Natural killer cell (primary cell): Measurements from ENCODE around the gene TIMM44. TPM values are rescaled to one million over a fixed set of nuclear protein-coding genes. Genes with fewer than 3 reads are reported as not detected.
A peak's percentile ranks its signal among the peaks of the same experiment; 100 is the strongest.

Source experiments
- ATAC-seq, 3 donors: fragments of 150-1000 bp in 2 of 3; fragments of 200-7000 bp in 1 of 3; cut with Tn5 transposase; 1 replicate in 1 of 3; 2 replicates in 2 of 3; pipeline ENCODE4 v1.10.0; 2021; ENCODE audit warnings: mild to moderate bottlenecking in 2 of 3, moderate library complexity in 2 of 3
- DNase-seq, 2 donors: peaks; one replicate each; pipeline versions ENCODE4 v3.0.0 to v3.0.0-alpha.2; 2013 to 2021; ENCODE audit warnings: mixed read lengths in 1 of 2
- H3K27ac ChIP-seq: one replicate; pipeline ENCODE4 v1.5.1; 2013; ENCODE audit warnings: mild to moderate bottlenecking, low read length
- H3K27me3 ChIP-seq: one replicate; pipeline ENCODE4 v1.6.1; 2013; ENCODE audit warnings: low read length; ENCODE audit not compliant: control insufficient read depth, insufficient read depth
- H3K36me3 ChIP-seq: one replicate; pipeline ENCODE4 v1.6.1; 2013; ENCODE audit warnings: low read length; ENCODE audit not compliant: control insufficient read depth, insufficient read depth
- H3K4me1 ChIP-seq: one replicate; pipeline ENCODE4 v1.6.1; 2013; ENCODE audit warnings: low read length; ENCODE audit not compliant: control insufficient read depth, insufficient read depth
- H3K4me3 ChIP-seq: one replicate; pipeline ENCODE4 v1.5.1; 2013; ENCODE audit warnings: low read length
- H3K9me3 ChIP-seq: one replicate; pipeline ENCODE4 v1.6.1; 2013; ENCODE audit warnings: low read length; ENCODE audit not compliant: control insufficient read depth, insufficient read depth
- H3K27ac Mint-ChIP-seq, 2 donors: one replicate each; pipeline ENCODE4 v1.8.0; 2022; ENCODE audit warnings: mild to moderate bottlenecking in 2 of 2, mixed read lengths in 2 of 2, moderate library complexity in 1 of 2
- H3K27me3 Mint-ChIP-seq, 2 donors: one replicate each; pipeline ENCODE4 v1.8.0; 2022; ENCODE audit warnings: low read depth in 2 of 2, mixed read lengths in 2 of 2
- H3K36me3 Mint-ChIP-seq: one replicate; pipeline ENCODE4 v1.8.0; 2022; ENCODE audit warnings: mixed read lengths
- H3K4me1 Mint-ChIP-seq, 2 donors: one replicate each; pipeline ENCODE4 v1.8.0; 2022; ENCODE audit warnings: mixed read lengths in 2 of 2
- H3K4me3 Mint-ChIP-seq: one replicate; pipeline ENCODE4 v1.8.0; 2022; ENCODE audit warnings: mild to moderate bottlenecking, moderate library complexity, mixed read lengths
- H3K9me3 Mint-ChIP-seq, 2 donors: one replicate each; pipeline ENCODE4 v1.8.0; 2022; ENCODE audit warnings: mixed read lengths in 2 of 2
- CTCF ChIP-seq: fragments of 200-600 bp; IDR thresholded peaks from one replicate; pipeline ENCODE4 v1.8.0; 2022; ENCODE audit warnings: antibody characterized with exemption
- WGBS: methylation state at CpG from one replicate; pipeline ENCODE4 v1.1.7; 2013; ENCODE audit warnings: missing lambda C conversion rate; ENCODE audit not compliant: insufficient coverage; 5-methylcytosine and 5-hydroxymethylcytosine counted together
- intact Hi-C: fragments of 100-400 bp; cut with micrococcal nuclease; formaldehyde crosslinking; loops from one replicate; pipeline ENCODE4 v1.14.2; 2022
- total RNA-seq, 4 donors: library from RNA; stranded (reverse); fragments of 120-200 nt in 1 of 4; gene quantifications; one replicate each; pipeline versions ENCODE4 v1.2.3 to v1.2.4, GENCODE V29; 2013 to 2022

Gene TIMM44
- total RNA-seq, 3 donors from 2014 or later (not counting 1 experiment from before 2014, with no cell fraction given) = 83.3 to 116 (median 89.4) TPM

GRCh38 chr19:7926727-7927604, 16.5 kb downstream of the TIMM44 start:
- Histone ChIP-seq H3K4me3 (no peak overlapping the region), H3K36me3 (peaks cover 24% of the 10 kb centered on the region), H3K27me3 (no peaks in the 10 kb centered on the region), H3K9me3 (no peaks in the 10 kb centered on the region), H3K4me1 (peaks cover 24% of the 10 kb centered on the region), H3K27ac (no peak overlapping the region)
- H3K9me3 Mint-ChIP-seq = no peaks in the 10 kb centered on the region
- TF ChIP-seq CTCF = no peak
- no peaks in the 10 kb centered on the region for H3K36me3 Mint-ChIP-seq
- 94% methylated on average over 32 of the region's 32 CpGs for WGBS
- ATAC-seq (no peak), DNase-seq (no peak)
- no peaks in the 10 kb centered on the region for H3K27me3 Mint-ChIP-seq
- peaks cover 0 to 25% of the 10 kb centered on the region in 2 donors for H3K4me1 Mint-ChIP-seq
- peak overlapping the region in 1 of 2 donors; percentile 24 for H3K27ac Mint-ChIP-seq
- intact Hi-C loops = no loop called here
- peak overlapping the region; percentile 72 for H3K4me3 Mint-ChIP-seq

- Histone ChIP-seq H3K27ac (no peak within 1 kb of the TSS), H3K4me1 (peaks cover 32% of the 10 kb centered on the region), H3K9me3 (no peaks in the 10 kb centered on the region), H3K4me3 (no peak within 1 kb of the TSS), H3K36me3 (peaks cover 17% of the 10 kb centered on the region), H3K27me3 (no peaks in the 10 kb centered on the region)
- intact Hi-C loops = no loop called here
- Mint-ChIP-seq H3K36me3 (no peaks in the 10 kb centered on the region), H3K9me3 (no peaks in the 10 kb centered on the region), H3K27me3 (no peaks in the 10 kb centered on the region), H3K4me3 (peak within 1 kb of the TSS; percentile 85), H3K4me1 (peaks cover 2 to 29% of the 10 kb centered on the region in 2 donors), H3K27ac (peak within 1 kb of the TSS in 1 of 2 donors; percentile 74)
- no peak for TF ChIP-seq CTCF
- ATAC-seq (peak; percentile 57 to 64 (median 61)), DNase-seq (peak; percentile 73 to 81)
- WGBS = 18% methylated on average over 65 of the region's 65 CpGs
Measured at GRCh38 chr19:7926021-7926726, 17.3 kb downstream of the TIMM44 start, which contains the start of gene CTXN1. CTXN1 (minus strand) TSS chr19:7926135; CDS start chr19:7925538, 597 bp downstream.

- Mint-ChIP-seq H3K4me3 (peak overlapping the region; percentile 85), H3K27me3 (no peaks in the 10 kb centered on the region), H3K36me3 (no peaks in the 10 kb centered on the region), H3K4me1 (peaks cover 7 to 35% of the 10 kb centered on the region in 2 donors), H3K9me3 (no peaks in the 10 kb centered on the region), H3K27ac (peak overlapping the region in 1 of 2 donors; percentile 74)
- intact Hi-C loops = loop anchor here (1.0 kb wide), 1 partner anchor 72 kb away; no protein-coding TSS in a partner anchor
- DNase-seq (peak; percentile 80 to 91), ATAC-seq (peak; percentile 11 to 22 (median 16))
- Histone ChIP-seq H3K27ac (no peak overlapping the region), H3K4me1 (peaks cover 35% of the 10 kb centered on the region), H3K36me3 (peaks cover 11% of the 10 kb centered on the region), H3K9me3 (no peaks in the 10 kb centered on the region), H3K4me3 (no peak overlapping the region), H3K27me3 (no peaks in the 10 kb centered on the region)
- under 1% methylated on average over 98 of the region's 98 CpGs for WGBS
- TF ChIP-seq CTCF = peak; percentile 83
Measured at GRCh38 chr19:7925171-7925851, 18.2 kb downstream of the TIMM44 start.
